Panc1 (cell line): ENCODE measurements around the gene TTC23. TPM values are rescaled to one million over a fixed set of nuclear protein-coding genes. Genes with fewer than 3 reads are reported as not detected.

Experiments
- ATAC-seq: fragments of 200-7000 bp; cut with Tn5 transposase; 2 replicates; pipeline ENCODE4 v1.9.1; 2020; ENCODE audit warnings: mild to moderate bottlenecking, moderate library complexity
- BruUV-seq: library from RNA; stranded (reverse); fragments of 400-500 nt; replicated peaks from 2 replicates; lab custom pipeline; 2021; lab: Mats Ljungman, UMichigan
- CTCF ChIA-PET: fragments of 300-600 bp; sonication (Branson Sonifier 250); formaldehyde crosslinking; loops from one replicate; lab custom pipeline; 2022; ENCODE audit warnings: antibody characterized with exemption; lab: Charles Lee
- POLR2A ChIA-PET: fragments of 300-600 bp; sonication (Branson Sonifier 250); formaldehyde crosslinking; loops from one replicate; lab custom pipeline; 2022; ENCODE audit warnings: antibody characterized with exemption; lab: Charles Lee
- DNase-seq: peaks from one replicate; pipeline ENCODE4 v3.0.0-alpha.2; 2010; ENCODE audit warnings: low read depth, low spot score
- H3K27ac ChIP-seq: 2 replicates; pipeline ENCODE4 v1.5.1; 2011; ENCODE audit warnings: mild to moderate bottlenecking, low read length, inconsistent platforms
- H3K27me3 ChIP-seq: fragments of 200-500 bp; sonication (Bioruptor generic); 2 replicates; pipeline ENCODE4 v1.6.0; 2014; ENCODE audit warnings: low read length, inconsistent platforms; ENCODE audit not compliant: control insufficient read depth, insufficient read depth
- H3K36me3 ChIP-seq: fragments of 200-500 bp; sonication (Bioruptor generic); 2 replicates; pipeline ENCODE4 v1.5.1; 2014; ENCODE audit warnings: inconsistent platforms, mild to moderate bottlenecking, low read length, moderate library complexity; ENCODE audit not compliant: control insufficient read depth, insufficient read depth
- H3K4me1 ChIP-seq: 2 replicates; pipeline ENCODE4 v1.5.1; 2011; ENCODE audit warnings: inconsistent platforms, mild to moderate bottlenecking, low read length, moderate library complexity; ENCODE audit not compliant: control insufficient read depth, insufficient read depth
- H3K4me3 ChIP-seq, 2 experiments: 2 replicates each; pipeline ENCODE4 v1.5.1; 2011 to 2012; ENCODE audit warnings: low read depth in 2 of 2, low read length in 2 of 2, mild to moderate bottlenecking in 2 of 2, inconsistent platforms in 1 of 2, moderate library complexity in 1 of 2
- H3K9me3 ChIP-seq: fragments of 200-500 bp; sonication (Bioruptor generic); 2 replicates; pipeline ENCODE4 v1.5.1; 2014; ENCODE audit warnings: low read depth, mild to moderate bottlenecking, inconsistent platforms, low read length, moderate library complexity; ENCODE audit not compliant: control insufficient read depth, insufficient read depth
- CTCF ChIP-seq: fragments of 450-650 bp; IDR thresholded peaks from 2 replicates; pipeline ENCODE4 v1.5.1; 2017; ENCODE audit warnings: mild to moderate bottlenecking
- POLR2AphosphoS5 ChIP-seq: IDR thresholded peaks from 2 replicates; pipeline ENCODE4 v1.6.1; 2012; ENCODE audit warnings: mild to moderate bottlenecking, low read depth, low read length, moderate library complexity
- REST ChIP-seq, 2 experiments: IDR thresholded peaks; 2 replicates each; pipeline ENCODE4 v1.6.1; 2011 to 2012; ENCODE audit warnings: low read depth in 2 of 2, control low read depth in 1 of 2, low read length in 1 of 2, mild to moderate bottlenecking in 1 of 2, moderate library complexity in 1 of 2; ENCODE audit not compliant: insufficient read depth in 1 of 2
- SIN3A ChIP-seq: IDR thresholded peaks from 2 replicates; pipeline ENCODE4 v1.6.1; 2012; ENCODE audit warnings: low read depth, mild to moderate bottlenecking, low read length, moderate library complexity, borderline replicate concordance; ENCODE audit not compliant: insufficient read depth
- TCF7L2 ChIP-seq: IDR thresholded peaks from 2 replicates; pipeline ENCODE4 v1.6.1; 2011; ENCODE audit warnings: mild to moderate bottlenecking, low read depth, low read length, inconsistent platforms
- in situ Hi-C: cut with HindIII; loops from 2 replicates; pipeline ENCODE4 v1.10.0; 2016; ENCODE audit warnings: low sequenced_read_pairs, low pct_unique_long_range_greater_than_20kb
- intact Hi-C: fragments of 100-400 bp; cut with micrococcal nuclease; formaldehyde crosslinking; loops from one replicate; pipeline ENCODE4 v1.10.0; 2022; ENCODE audit not compliant: unreplicated experiment
- total RNA-seq: library from RNA; stranded (reverse); gene quantifications from one replicate; pipeline ENCODE4 v1.2.1, GENCODE V29; 2021; ENCODE audit not compliant: unreplicated experiment

TTC23 gene
- total RNA-seq, 1 experiment from 2014 or later, result 21.7 TPM

- Histone ChIP-seq H3K27me3 (no peaks in the 10 kb centered on the region), H3K9me3 (no peaks in the 10 kb centered on the region), H3K36me3 (peaks cover 5% of the 10 kb centered on the region; the same call in 1 of the 2 replicates), H3K4me1 (peaks cover 24% of the 10 kb centered on the region), H3K4me3 (no peak overlapping the region), H3K27ac (no peak overlapping the region)
- in situ Hi-C loops (no loop called here), intact Hi-C loops (no loop called here)
- ATAC-seq (no peak), DNase-seq (no peak)
- ChIA-PET CTCF (no interaction called here), POLR2A (interaction anchor here (0.6 kb wide), 1 partner anchor 51 kb away, joined by 3 read pairs; no protein-coding TSS in a partner anchor)
- BruUV-seq, result no TSS peak
- TF ChIP-seq CTCF, result no peak
- TF ChIP-seq SIN3A, result no peak
- no peak for TF ChIP-seq REST (IDR thresholded peaks at IDR 0.05; ENCODE audit: insufficient read depth in 1 of 2, low read depth in 2 of 2, low read length in 1 of 2)
- no peak for TF ChIP-seq POLR2AphosphoS5
- TF ChIP-seq TCF7L2, result no peak
Observed at GRCh38 chr15:99127773-99128172, 121.6 kb downstream of the TTC23 start.

GRCh38 chr15:99126930-99127329, 122.5 kb downstream of the TTC23 start:
- no peak for TF ChIP-seq REST (IDR thresholded peaks at IDR 0.05; ENCODE audit: insufficient read depth in 1 of 2, low read depth in 2 of 2, low read length in 1 of 2)
- TF ChIP-seq POLR2AphosphoS5, result no peak
- TF ChIP-seq CTCF, result no peak
- no peak for TF ChIP-seq SIN3A
- TF ChIP-seq TCF7L2, result no peak
- no peak overlapping the region for H3K4me3 ChIP-seq
- no peaks in the 10 kb centered on the region for H3K9me3 ChIP-seq
- POLR2A ChIA-PET, result no interaction called here
- CTCF ChIA-PET, result no interaction called here
- H3K27me3 ChIP-seq, result no peaks in the 10 kb centered on the region
- ATAC-seq (no peak), DNase-seq (no peak)
- peaks cover 5% of the 10 kb centered on the region; the same call in 1 of the 2 replicates for H3K36me3 ChIP-seq
- no TSS peak for BruUV-seq
- peaks cover 32% of the 10 kb centered on the region for H3K4me1 ChIP-seq
- no peak overlapping the region for H3K27ac ChIP-seq
- in situ Hi-C loops, result no loop called here
- intact Hi-C loops, result no loop called here
